GM19043 (cell line): ENCODE measurements around the gene PTPRN2.

Experiments used
- ATAC-seq: cut with Tn5 transposase; IDR thresholded peaks from one replicate; pipeline ENCODE4 v1.9.1; 2021; ENCODE audit warnings: low read depth; ENCODE audit not compliant: unreplicated experiment

The PTPRN2 gene

GRCh38 chr7:157718303-157719007 is 869.2 kb downstream of the PTPRN2 start:
- ATAC-seq, result no peak

DNA sequence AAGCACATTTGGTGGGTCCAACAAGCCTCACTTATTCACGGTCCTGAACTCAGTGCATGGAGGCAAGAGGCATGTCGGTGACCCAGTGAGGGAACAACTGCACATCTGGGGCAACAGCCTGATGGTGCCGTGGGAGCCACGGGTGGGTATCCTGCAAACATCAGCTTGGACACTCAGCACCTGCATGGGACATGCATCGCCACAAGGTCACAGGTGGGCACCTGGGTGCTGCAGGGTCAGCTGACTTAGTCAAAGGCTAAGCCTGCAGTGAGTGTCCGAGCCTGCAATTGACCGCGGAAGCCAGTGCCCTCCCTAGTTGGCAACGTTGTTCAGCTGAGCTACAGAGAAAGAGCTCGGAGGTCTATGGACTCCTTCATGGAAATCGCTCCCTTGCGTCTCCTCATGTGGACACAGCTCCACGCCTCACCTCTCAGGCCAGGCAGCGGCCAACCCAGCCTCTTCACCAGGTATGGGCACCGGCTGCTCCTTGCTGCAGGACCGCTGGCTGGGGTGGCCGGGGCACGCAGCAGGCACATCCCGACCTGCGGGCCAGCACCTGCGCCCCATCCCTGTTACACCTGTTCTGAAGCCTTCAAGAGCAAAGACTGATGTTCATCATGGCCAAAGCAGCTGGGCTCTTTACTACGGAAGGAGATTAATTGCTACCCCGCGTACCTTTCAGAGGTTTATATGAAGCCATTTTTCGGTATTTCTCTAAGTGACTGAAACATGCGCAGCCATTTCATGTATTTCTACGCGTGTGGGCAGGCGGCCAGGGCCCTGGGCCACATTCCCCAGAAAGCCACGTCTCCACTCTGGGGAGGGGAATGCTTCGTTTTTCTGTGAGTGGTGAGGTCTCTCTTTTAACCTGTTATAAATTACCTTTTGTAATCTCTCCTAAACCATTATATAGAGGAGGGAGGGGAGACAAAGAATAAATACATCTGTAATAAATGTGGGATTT is 870.1 kb downstream of the PTPRN2 start:
- ATAC-seq, result no peak

GRCh38 chr7:157715938-157716280 is 871.7 kb downstream of the PTPRN2 start:
- no peak for ATAC-seq

GRCh38 chr7:157715071-157715937 is 872.3 kb downstream of the PTPRN2 start:
- ATAC-seq, result no peak

DNA sequence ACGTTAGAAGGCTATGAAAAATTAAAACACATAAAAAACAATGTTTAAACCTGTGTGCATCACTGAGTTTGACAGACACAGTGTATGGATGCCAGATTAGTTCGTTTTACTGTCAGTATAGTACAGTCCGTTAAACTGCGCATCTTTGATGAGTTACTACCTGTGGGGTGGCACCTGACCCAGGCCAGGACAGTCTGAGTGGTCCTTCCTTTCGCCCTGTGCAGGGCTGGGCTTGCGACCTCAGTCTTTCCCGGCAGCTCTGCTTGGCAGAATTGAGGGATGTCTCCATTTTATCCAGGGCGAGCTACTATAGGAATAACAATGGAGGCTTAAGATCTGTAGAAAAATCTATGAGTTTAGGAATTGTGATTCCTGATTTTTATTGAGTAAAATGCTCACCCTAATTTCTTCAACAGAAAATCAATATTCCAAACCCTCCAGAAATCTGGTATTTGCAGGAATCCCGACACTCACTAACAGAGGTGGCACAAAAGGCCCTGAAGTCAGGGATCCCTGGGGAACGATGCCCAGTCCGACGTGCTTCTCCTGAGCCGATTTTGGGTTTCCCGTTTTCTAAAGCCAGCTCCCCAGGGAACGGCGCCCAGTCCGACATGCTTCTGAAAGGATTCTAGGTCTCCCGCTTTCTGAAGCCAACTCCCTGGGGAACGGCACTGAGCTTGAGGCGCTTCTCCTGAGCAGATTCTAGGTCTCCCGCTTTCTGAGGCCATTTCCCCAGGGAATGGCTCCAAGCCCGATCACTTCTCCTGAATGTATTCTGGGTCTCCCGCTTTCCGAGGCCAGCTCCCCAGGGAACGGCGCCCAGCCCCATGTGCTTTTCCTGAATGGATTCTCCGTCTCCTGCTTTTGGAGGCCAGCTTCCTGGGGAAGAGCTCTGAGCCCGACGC is 873.2 kb downstream of the PTPRN2 start:
- ATAC-seq, result no peak

- ATAC-seq, result no peak
Measured at GRCh38 chr7:157713591-157713990, 874.0 kb downstream of the PTPRN2 start.

- ATAC-seq, result no peak
Measured at GRCh38 chr7:157712666-157713235, 874.9 kb downstream of the PTPRN2 start.

GRCh38 chr7:157711353-157711888 is 876.2 kb downstream of the PTPRN2 start:
- ATAC-seq, result no peak

- no peak for ATAC-seq
Measured at GRCh38 chr7:157710396-157710795, 877.2 kb downstream of the PTPRN2 start.

DNA sequence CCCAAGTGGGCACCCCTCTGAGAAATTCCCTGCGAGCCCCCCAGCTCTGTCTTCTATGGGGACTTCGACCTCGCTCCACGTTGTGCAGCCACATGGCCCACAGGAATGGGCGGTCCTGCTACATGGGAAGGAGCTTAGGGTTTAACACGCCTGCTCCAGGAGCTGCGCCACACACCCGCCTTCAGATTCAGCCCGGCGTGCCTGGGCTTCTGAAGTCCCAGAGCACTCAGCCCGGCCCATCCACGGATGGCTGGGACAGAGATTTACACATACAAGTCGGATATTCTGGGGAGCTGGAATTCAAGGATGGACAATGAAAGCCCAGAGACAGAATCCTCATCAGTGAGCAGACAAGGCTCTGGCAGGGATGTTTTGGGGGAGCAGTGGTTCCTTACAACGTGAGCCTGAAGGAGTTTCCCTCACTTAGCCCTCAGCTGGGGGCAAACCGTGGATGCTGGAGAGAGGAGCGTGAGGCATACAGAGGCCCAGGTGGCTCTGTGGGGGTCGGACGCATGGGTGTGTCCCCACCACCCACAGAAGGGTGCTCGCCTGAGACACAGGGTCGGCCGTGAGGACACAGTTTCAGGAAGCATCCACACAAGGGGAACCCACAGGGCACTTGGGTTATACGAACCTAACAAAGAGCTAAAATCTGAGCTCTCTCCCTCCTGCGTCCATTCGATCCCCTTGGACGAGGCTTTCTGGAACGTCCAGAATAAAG is 877.9 kb downstream of the PTPRN2 start:
- no peak for ATAC-seq

- ATAC-seq, result no peak
Measured at GRCh38 chr7:157708919-157709295, 878.7 kb downstream of the PTPRN2 start.

DNA sequence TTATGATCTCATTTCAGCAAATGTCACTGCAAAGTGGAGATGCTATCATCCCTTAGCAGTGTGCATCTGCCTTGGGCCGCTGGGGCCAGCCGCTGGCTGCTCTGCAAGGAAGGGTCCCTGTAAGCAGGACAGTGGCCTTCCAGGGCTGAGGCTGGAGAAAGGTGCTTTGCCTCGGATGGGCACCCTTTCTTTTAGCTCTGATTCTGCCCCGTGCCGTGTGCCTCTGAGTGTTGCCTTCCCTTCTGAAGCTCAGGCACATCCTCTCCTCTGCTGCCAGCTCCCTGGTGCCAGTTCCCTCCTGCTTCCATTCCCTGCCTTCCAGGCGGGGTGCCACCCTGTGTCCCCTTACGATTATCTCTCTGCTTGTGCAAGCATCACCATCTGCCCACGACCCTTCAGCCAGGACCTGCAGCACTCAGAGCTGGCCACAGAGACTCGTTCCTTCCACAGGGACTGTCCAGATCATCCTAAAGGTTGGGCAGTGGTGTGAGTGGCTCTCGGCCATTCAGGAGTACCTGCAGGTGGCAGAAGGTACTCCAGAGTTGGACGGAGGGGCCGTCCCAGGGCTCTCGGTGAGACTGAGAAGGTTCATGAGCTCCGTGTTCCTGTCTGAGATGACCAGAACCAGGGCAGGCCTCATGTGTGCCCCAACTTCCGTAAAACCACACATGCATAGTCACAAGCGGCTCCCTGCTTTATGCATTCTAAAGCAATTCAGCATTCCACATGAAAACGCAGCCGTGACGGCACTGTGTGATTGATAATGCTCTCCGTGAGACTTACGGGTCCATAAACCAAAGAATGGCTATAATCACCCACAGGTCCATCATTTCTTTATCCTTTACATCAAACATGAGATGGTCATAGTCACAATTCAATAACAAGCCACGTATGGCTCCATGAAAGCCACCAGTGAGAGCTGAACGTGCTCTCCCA is 879.4 kb downstream of the PTPRN2 start:
- no peak for ATAC-seq

- ATAC-seq, result no peak
Measured at GRCh38 chr7:157704365-157704764, 883.3 kb downstream of the PTPRN2 start.

DNA sequence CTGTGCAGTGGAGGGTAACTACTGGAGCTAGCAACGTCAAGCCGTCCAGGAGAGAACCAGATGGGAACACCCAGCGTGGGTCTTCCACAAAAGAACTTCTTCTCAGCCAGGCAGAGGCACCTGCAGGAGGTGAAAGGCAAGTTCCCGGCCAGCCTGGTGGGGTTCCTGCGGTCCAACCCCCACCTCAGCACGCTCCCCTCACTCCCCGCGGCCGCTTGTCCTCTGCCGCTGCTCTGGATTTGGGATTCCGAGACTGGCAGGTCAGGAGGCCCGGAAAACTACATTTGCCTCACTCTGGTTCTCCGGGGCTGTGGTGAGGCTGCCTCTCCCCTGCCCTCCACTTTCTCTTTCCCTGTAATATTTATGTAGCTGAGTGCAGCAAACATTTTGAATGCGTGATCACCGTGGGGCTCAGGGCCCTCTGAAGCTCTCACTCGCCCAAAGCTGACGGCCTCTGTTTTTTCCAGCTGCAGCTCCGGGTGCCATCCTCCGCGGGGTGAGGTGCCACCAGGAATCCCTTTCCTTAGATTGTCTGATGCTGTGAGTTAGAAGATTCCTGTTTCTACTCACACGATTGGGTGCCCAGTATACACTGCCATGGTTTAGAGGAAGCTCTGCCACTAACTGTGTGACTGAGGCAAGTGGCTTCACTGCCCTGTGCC is 884.0 kb downstream of the PTPRN2 start:
- ATAC-seq, result no peak

GRCh38 chr7:157703131-157703530 is 884.5 kb downstream of the PTPRN2 start:
- no peak for ATAC-seq

- ATAC-seq, result no peak
Measured at GRCh38 chr7:157702311-157703023, 885.2 kb downstream of the PTPRN2 start.
